Inferior parietal cortex (tissue), 1 donor: ENCODE measurements around the gene NUP210L.
"Not testable (repeated sequence)": the region's sequence is repeated elsewhere in the genome, so short reads cannot be mapped to it uniquely, and the experiment has no call there.

Source experiments
- DNase-seq: peaks from one replicate; pipeline ENCODE4 v3.0.0-alpha.2; 2016; ENCODE audit errors: extremely low spot score

NUP210L gene

GRCh38 chr1:153991806-153992205 lies 163.1 kb downstream of the NUP210L start:
- DNase-seq: no peak

- no peak for DNase-seq
Observed at GRCh38 chr1:153991151-153991630, 163.7 kb downstream of the NUP210L start.

GRCh38 chr1:153990468-153991150 lies 164.3 kb downstream of the NUP210L start, which contains the start of gene RPS27:
RPS27 (plus strand) TSS chr1:153990762; CDS start chr1:153990797, 35 bp downstream.
- peak; percentile 99 for DNase-seq

- DNase-seq: no peak
Observed at GRCh38 chr1:153987621-153988020, 167.3 kb downstream of the NUP210L start.

- no peak for DNase-seq
Observed at GRCh38 chr1:153985941-153986761, 168.7 kb downstream of the NUP210L start, which contains the start of gene RAB13. RAB13 (minus strand) TSS chr1:153986339; CDS start chr1:153986236, 103 bp downstream.

GRCh38 chr1:153985341-153985912 lies 169.4 kb downstream of the NUP210L start:
- DNase-seq: no peak

GRCh38 chr1:153984123-153984894 lies 170.6 kb downstream of the NUP210L start:
- DNase-seq: no peak

- not testable (repeated sequence) for DNase-seq
Observed at GRCh38 chr1:153981735-153982134, 173.1 kb downstream of the NUP210L start.

GRCh38 chr1:153979091-153979490 lies 175.8 kb downstream of the NUP210L start:
- not testable (repeated sequence) for DNase-seq

- DNase-seq: no peak
Observed at GRCh38 chr1:153978274-153978909, 176.5 kb downstream of the NUP210L start.

GRCh38 chr1:153977250-153978240 lies 177.3 kb downstream of the NUP210L start, which contains the start of gene JTB:
JTB (minus strand) TSS chr1:153977674; CDS start chr1:153977252, 422 bp downstream.
- DNase-seq: peak; percentile 90

- no peak for DNase-seq
Observed at GRCh38 chr1:153976819-153977249, 178.0 kb downstream of the NUP210L start.

- DNase-seq: no peak
Observed at GRCh38 chr1:153973525-153973924, 181.3 kb downstream of the NUP210L start.

- no peak for DNase-seq
Observed at GRCh38 chr1:153973071-153973470, 181.8 kb downstream of the NUP210L start.

- DNase-seq: no peak
Observed at GRCh38 chr1:153970346-153970745, 184.5 kb downstream of the NUP210L start.

GRCh38 chr1:153968972-153969371 lies 185.9 kb downstream of the NUP210L start:
- DNase-seq: no peak

- DNase-seq: no peak
Observed at GRCh38 chr1:153968408-153968807, 186.5 kb downstream of the NUP210L start.

- DNase-seq: no peak
Observed at GRCh38 chr1:153968000-153968363, 186.9 kb downstream of the NUP210L start.

GRCh38 chr1:153967107-153967999 lies 187.5 kb downstream of the NUP210L start, which contains the start of gene CREB3L4:
CREB3L4 (plus strand) TSS chr1:153967902; CDS start chr1:153968526, 624 bp downstream.
- peak; percentile 98 for DNase-seq
